Nephron (organoid): ENCODE results near the gene ACP7.
"Not testable (repeated sequence)": the region's sequence is repeated elsewhere in the genome, so short reads cannot be mapped to it uniquely, and the experiment has no call there.

Experiments
- H3K27ac Mint-ChIP-seq, 3 experiments: 2 replicates each; pipeline ENCODE4 v1.8.0; 2020; ENCODE audit warnings: mixed read lengths in 3 of 3, mild to moderate bottlenecking in 2 of 3, moderate library complexity in 1 of 3
- H3K27me3 Mint-ChIP-seq: 2 replicates; pipeline ENCODE4 v1.8.0; 2021; ENCODE audit warnings: low read depth, mild to moderate bottlenecking, moderate library complexity, mixed read lengths
- H3K36me3 Mint-ChIP-seq: 2 replicates; pipeline ENCODE4 v1.8.0; 2020; ENCODE audit warnings: low read depth, mixed read lengths
- H3K4me1 Mint-ChIP-seq: 2 replicates; pipeline ENCODE4 v1.8.0; 2020; ENCODE audit warnings: mixed read lengths
- H3K4me3 Mint-ChIP-seq, 3 experiments: 2 replicates each; pipeline ENCODE4 v1.8.0; 2020; ENCODE audit warnings: mild to moderate bottlenecking in 3 of 3, mixed read lengths in 3 of 3, moderate library complexity in 2 of 3
- H3K9me3 Mint-ChIP-seq: 2 replicates; pipeline ENCODE4 v1.8.0; 2020; ENCODE audit warnings: mixed read lengths
- TF ChIP-seq, protein P1 (sequence below), 3 experiments: fragments of 200-600 bp; sonication (generic); IDR thresholded peaks; one replicate each; pipeline ENCODE4 v1.5.0; 2021; ENCODE audit warnings: antibody characterized with exemption in 3 of 3; ENCODE audit not compliant: unreplicated experiment in 3 of 3

ACP7 gene

DNA sequence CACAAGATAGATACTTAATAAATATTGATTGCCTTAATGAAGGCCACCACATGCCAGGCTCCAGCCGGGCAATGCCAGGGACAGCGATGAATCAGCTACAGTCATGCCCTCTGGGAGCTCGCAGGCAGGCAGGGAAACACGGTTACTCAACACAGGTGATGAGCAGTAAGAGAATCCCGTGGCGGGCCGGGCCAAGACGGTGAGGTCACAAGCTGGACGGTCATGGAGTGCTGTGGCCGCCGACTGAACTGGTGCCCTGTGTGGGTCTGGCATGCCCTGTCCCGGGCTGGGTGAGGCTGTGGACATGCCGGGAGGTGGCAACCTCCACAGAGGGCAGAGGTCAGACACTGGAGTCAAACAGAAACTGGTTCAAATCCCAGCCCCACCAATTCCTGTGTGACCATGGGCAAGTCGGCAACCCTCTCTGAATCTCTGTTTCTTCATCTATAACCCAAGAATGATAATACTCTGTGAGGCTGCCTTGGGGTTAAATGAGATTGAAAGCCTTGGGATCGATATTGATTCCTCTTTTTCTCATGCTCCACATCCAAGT is 28.2 kb downstream of the ACP7 start:
- Mint-ChIP-seq H3K36me3 (no peaks in the 10 kb centered on the region), H3K27me3 (peaks cover 10% of the 10 kb centered on the region), H3K4me3 (no peak overlapping the region), H3K27ac (peak overlapping the region in 1 of 3 experiments; percentile 1), H3K9me3 (no peaks in the 10 kb centered on the region), H3K4me1 (peaks cover 11% of the 10 kb centered on the region)
- TF ChIP-seq, protein P1, sequence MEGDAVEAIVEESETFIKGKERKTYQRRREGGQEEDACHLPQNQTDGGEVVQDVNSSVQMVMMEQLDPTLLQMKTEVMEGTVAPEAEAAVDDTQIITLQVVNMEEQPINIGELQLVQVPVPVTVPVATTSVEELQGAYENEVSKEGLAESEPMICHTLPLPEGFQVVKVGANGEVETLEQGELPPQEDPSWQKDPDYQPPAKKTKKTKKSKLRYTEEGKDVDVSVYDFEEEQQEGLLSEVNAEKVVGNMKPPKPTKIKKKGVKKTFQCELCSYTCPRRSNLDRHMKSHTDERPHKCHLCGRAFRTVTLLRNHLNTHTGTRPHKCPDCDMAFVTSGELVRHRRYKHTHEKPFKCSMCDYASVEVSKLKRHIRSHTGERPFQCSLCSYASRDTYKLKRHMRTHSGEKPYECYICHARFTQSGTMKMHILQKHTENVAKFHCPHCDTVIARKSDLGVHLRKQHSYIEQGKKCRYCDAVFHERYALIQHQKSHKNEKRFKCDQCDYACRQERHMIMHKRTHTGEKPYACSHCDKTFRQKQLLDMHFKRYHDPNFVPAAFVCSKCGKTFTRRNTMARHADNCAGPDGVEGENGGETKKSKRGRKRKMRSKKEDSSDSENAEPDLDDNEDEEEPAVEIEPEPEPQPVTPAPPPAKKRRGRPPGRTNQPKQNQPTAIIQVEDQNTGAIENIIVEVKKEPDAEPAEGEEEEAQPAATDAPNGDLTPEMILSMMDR (IDR thresholded peaks at IDR 0.05; ENCODE audit: unreplicated experiment in 3 of 3), result no peak

DNA sequence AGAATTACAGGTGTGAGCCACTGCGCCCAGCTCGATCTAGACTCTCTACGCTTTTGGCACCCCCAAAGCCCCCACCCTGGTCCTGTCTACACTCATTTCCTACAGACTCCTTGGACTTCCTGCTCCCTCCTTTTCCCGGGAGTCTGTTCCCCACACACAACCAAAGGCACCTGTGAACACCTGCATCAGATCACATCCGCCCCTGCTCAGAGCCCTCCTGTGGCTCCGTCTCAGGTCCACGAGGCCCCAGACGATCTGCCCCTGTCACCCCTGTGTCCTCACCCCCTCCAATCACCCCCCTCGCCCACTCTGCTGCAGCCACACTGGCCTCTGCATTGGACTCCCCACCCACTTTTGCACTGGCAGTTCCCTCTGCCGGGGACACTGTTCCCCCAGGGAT is 29.0 kb downstream of the ACP7 start:
- Mint-ChIP-seq H3K4me1 (peaks cover 11% of the 10 kb centered on the region), H3K9me3 (no peaks in the 10 kb centered on the region), H3K36me3 (no peaks in the 10 kb centered on the region), H3K27me3 (peaks cover 10% of the 10 kb centered on the region), H3K4me3 (no peak overlapping the region), H3K27ac (no peak overlapping the region)
- TF ChIP-seq, protein P1 (IDR thresholded peaks at IDR 0.05; ENCODE audit: unreplicated experiment in 3 of 3), result no peak

DNA sequence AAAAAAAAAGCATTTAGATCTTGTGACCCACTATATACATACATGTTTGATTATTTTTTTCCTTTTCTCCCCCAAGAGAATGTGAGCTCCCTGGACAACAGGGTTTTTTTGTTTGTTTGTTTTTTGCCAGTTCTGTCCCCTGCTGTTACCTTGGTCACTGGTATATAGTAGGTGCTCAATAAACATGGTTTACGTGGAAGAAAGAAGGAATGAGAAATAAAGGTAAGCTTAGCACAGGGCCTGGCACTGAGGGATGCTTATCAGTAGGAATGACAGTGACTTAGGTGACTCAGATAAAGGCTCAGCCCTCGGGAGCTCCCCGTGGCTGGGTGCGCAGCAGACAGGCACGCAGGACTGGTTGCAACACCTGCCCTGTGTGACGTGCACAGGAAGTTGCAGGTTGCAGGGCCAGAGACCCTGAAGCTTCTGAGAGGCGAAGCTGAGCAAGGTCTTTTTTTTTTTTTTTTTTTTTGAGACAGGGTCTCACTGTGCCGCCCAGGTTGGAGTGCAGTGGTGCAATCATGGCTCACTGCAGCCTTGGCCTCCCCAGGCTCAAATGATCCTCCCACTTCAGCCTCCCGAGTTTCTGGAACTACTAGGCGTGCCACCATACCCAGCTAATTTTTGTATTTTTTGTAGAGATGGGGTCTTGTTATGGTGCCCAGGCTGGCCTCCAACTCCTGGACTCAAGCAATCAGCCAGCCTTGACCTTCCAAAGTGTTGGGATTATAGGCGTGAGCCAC is 31.1 kb downstream of the ACP7 start:
- Mint-ChIP-seq H3K9me3 (no peaks in the 10 kb centered on the region), H3K4me1 (peaks cover 11% of the 10 kb centered on the region), H3K27ac (no peak overlapping the region), H3K36me3 (no peaks in the 10 kb centered on the region), H3K27me3 (peaks cover 6% of the 10 kb centered on the region), H3K4me3 (no peak overlapping the region)
- TF ChIP-seq, protein P1 (IDR thresholded peaks at IDR 0.05; ENCODE audit: unreplicated experiment in 3 of 3), result no peak

DNA sequence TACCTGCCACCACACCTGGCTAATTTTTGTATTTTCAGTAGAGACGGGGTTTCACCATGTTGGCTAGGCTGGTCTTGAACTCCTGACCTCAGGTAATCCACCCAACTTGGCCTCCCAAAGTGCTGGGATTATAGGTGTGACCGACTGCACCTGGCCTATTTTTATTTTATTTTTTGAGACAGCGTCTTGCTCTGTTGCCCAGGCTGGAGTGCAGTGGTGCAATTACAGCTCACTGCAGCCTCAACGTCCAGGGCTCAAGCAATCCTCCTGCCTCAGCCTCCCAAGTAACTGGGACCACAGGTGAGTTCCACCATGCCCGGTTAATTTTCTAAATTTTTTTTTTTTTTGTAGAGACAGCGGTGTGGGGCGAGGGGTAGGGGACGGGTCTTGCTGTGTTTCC is 32.9 kb downstream of the ACP7 start:
- not testable (repeated sequence) for H3K4me3 Mint-ChIP-seq, H3K27ac Mint-ChIP-seq, H3K36me3 Mint-ChIP-seq, H3K9me3 Mint-ChIP-seq, H3K4me1 Mint-ChIP-seq, H3K27me3 Mint-ChIP-seq

DNA sequence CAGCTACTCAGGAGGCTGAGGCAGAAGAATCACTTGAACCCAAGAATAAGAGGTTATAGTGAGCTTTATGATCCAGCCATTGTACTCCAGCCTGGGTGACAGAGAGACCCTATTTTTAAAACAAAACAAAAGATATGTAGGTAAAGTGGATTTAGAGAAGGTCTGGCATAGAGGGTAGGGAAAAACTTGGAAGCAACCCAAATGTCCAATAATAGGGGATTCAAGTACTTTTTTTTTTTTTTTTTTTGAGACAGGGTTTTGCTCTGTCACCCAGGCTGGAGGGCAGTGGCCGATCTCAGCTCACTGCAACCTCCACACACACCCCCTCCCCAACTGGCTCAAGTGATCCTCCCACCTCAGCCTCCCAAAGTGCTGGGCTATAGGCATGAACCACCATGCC is 35.7 kb downstream of the ACP7 start:
- Mint-ChIP-seq H3K9me3 (no peaks in the 10 kb centered on the region), H3K4me3 (no peak overlapping the region), H3K27me3 (peaks cover 7% of the 10 kb centered on the region), H3K27ac (no peak overlapping the region), H3K36me3 (no peaks in the 10 kb centered on the region), H3K4me1 (peaks cover 6% of the 10 kb centered on the region)
- TF ChIP-seq, protein P1 (IDR thresholded peaks at IDR 0.05; ENCODE audit: unreplicated experiment in 3 of 3), result no peak

DNA sequence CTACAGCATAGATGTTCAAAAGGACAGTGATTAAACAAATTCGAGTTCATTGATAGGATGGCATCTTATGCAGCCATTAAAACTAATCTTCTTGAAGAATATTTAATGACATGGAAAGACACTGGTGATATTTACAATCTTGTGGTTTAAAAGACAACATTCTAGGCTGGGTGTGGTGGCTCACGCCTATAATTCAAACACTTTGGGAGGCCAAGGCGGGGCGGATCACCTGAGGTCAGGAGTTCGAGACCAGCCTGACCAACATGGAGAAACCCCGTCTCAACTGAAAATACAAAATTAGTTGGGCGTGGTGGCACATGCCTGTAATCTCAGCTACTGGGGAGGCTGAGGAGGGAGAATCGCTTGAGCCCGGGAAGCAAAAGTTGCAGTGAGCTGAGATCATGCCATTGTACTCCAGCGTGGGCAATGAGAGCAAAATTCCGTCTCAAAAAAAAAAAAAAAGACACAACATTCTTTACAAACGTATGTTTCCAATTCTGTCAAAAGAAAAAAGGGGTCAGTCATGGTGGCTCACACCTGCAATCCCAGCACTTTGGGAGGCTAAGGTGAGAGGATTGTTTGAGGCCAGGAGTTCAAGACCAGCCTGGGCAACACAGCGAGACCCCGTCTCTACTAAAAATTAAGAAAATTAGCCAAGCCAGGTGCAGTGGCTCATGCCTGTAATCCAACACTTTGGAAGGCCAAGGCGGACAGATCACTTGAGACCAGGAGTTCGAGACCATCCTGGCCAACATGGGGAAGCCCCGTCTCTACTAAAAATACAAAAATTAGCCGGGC is 39.0 kb downstream of the ACP7 start:
- H3K4me3 Mint-ChIP-seq, result peak overlapping the region in 2 of 3 experiments; percentile 53 to 65
- no peak overlapping the region for H3K27ac Mint-ChIP-seq
- no peaks in the 10 kb centered on the region for H3K36me3 Mint-ChIP-seq
- no peaks in the 10 kb centered on the region for H3K9me3 Mint-ChIP-seq
- H3K27me3 Mint-ChIP-seq, result peaks cover 7% of the 10 kb centered on the region
- TF ChIP-seq, protein P1 (IDR thresholded peaks at IDR 0.05; ENCODE audit: unreplicated experiment in 3 of 3), result no peak
- peaks cover 32% of the 10 kb centered on the region for H3K4me1 Mint-ChIP-seq
